ENCODE data around the gene FLT1.

- TF ChIP-seq CTCF (IDR thresholded peaks at IDR 0.05), result no peak
- no peak for TF ChIP-seq EZH2 (IDR thresholded peaks at IDR 0.05)
- TF ChIP-seq EZH2phosphoT487 (IDR thresholded peaks at IDR 0.05), result no peak
Measured at GRCh38 chr13:28408235-28408848, 86.6 kb downstream of the FLT1 start.

Data from neural progenitor cell (in vitro differentiated cells).